ENCODE data around the gene STBD1.

DNA sequence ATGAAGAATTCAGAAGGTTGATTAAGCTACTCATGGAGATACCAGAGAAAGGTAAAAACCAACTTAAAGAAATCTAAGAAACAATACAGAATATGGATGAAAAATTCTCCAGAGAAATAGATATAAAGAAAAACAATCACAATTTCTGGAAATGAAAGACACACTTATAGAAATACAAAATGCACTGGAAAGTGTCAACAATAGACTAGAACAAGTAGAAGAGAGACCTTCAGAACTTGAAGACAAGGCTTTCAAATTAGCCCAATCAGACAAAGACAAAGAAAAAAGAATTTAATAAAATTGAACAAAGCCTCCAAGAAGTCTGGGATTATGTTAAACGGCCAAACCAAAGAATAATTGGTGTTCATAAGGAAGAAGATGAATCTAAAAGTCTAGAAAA is 9.6 kb downstream of the STBD1 start:
- TF ChIP-seq, protein P1, sequence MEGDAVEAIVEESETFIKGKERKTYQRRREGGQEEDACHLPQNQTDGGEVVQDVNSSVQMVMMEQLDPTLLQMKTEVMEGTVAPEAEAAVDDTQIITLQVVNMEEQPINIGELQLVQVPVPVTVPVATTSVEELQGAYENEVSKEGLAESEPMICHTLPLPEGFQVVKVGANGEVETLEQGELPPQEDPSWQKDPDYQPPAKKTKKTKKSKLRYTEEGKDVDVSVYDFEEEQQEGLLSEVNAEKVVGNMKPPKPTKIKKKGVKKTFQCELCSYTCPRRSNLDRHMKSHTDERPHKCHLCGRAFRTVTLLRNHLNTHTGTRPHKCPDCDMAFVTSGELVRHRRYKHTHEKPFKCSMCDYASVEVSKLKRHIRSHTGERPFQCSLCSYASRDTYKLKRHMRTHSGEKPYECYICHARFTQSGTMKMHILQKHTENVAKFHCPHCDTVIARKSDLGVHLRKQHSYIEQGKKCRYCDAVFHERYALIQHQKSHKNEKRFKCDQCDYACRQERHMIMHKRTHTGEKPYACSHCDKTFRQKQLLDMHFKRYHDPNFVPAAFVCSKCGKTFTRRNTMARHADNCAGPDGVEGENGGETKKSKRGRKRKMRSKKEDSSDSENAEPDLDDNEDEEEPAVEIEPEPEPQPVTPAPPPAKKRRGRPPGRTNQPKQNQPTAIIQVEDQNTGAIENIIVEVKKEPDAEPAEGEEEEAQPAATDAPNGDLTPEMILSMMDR (IDR thresholded peaks at IDR 0.05; ENCODE audit: low read depth, low read length): no peak
- TF ChIP-seq POLR2A (IDR thresholded peaks at IDR 0.05; ENCODE audit: extremely low read depth, insufficient read length): no peak

Data from NB4 (cell line).